Endothelial cell of umbilical vein (primary cell): Measurements from ENCODE around the gene TLCD2. TPM values are rescaled to one million over a fixed set of nuclear protein-coding genes. Genes with fewer than 3 reads are reported as not detected.

ENCODE experiments used
- BruUV-seq: library from RNA; stranded (reverse); fragments of 400-500 nt; replicated peaks from 2 replicates; lab custom pipeline; 2021; lab: Mats Ljungman, UMichigan
- CTCF ChIA-PET: fragments of 300-600, 350-600 bp; sonication (Branson Sonifier 250); formaldehyde crosslinking; loops from one replicate; lab custom pipeline; 2021; ENCODE audit warnings: antibody characterized with exemption, inconsistent platforms; lab: Charles Lee
- POLR2A ChIA-PET: fragments of 300-600, 350-600 bp; sonication (Branson Sonifier 250); formaldehyde crosslinking; loops from one replicate; lab custom pipeline; 2021; ENCODE audit warnings: antibody characterized with exemption, inconsistent platforms; lab: Charles Lee
- DNase-seq: peaks from one replicate; pipeline ENCODE4 v3.0.0-alpha.2; 2011; ENCODE audit warnings: low read depth, low spot score
- FAIRE-seq: peaks from 2 replicates; lab custom pipeline; 2011; peaks lifted over from hg19 to GRCh38; lab: Jason Lieb, UNC
- H2AFZ ChIP-seq: 2 replicates; pipeline ENCODE4 v1.6.0; 2012; ENCODE audit warnings: low read depth, low read length, control low read depth, inconsistent platforms
- H3K27ac ChIP-seq: 2 replicates; pipeline ENCODE4 v1.5.1; 2011; ENCODE audit warnings: low read depth, mild to moderate bottlenecking, control low read depth, low read length, moderate library complexity; ENCODE audit not compliant: insufficient read depth
- H3K27me3 ChIP-seq, 2 experiments: 2 replicates each; pipeline versions ENCODE4 v1.6.0 to v1.6.1; 2011; ENCODE audit warnings: low read length in 2 of 2, mixed read lengths in 1 of 2; ENCODE audit not compliant: control insufficient read depth in 2 of 2, insufficient read depth in 2 of 2
- H3K36me3 ChIP-seq, 2 experiments: 2 replicates in 1 of 2; 3 replicates in 1 of 2; pipeline ENCODE4 v1.5.1; 2011; ENCODE audit warnings: low read length in 2 of 2, mild to moderate bottlenecking in 1 of 2, moderate library complexity in 1 of 2; ENCODE audit not compliant: control insufficient read depth in 2 of 2, insufficient read depth in 2 of 2; ENCODE audit errors: extremely low read depth in 1 of 2
- H3K4me1 ChIP-seq: 3 replicates; pipeline ENCODE4 v1.5.1; 2011; ENCODE audit warnings: mild to moderate bottlenecking, low read length; ENCODE audit not compliant: control insufficient read depth, insufficient read depth; ENCODE audit errors: extremely low read depth
- H3K4me2 ChIP-seq: 2 replicates; pipeline ENCODE4 v1.6.1; 2011; ENCODE audit warnings: low read length, control low read depth, mixed read lengths; ENCODE audit not compliant: insufficient read depth
- H3K4me3 ChIP-seq, 3 experiments: fragments of 200-600 bp in 1 of 3; sonication (generic), shearing (Covaris generic) in 1 of 3; replicated peaks in 1 of 3; 2 replicates each; pipeline ENCODE4 v1.5.1; 2011 to 2016; ENCODE audit warnings: control low read depth in 3 of 3, low read length in 3 of 3, mild to moderate bottlenecking in 2 of 3, inconsistent platforms in 1 of 3, low read depth in 1 of 3, moderate library complexity in 1 of 3; ENCODE audit not compliant: insufficient read depth in 1 of 3
- H3K79me2 ChIP-seq: 2 replicates; pipeline ENCODE4 v1.6.0; 2012; ENCODE audit warnings: low read length, inconsistent platforms; ENCODE audit not compliant: control insufficient read depth, insufficient read depth
- H3K9ac ChIP-seq: replicated peaks from 2 replicates; pipeline ENCODE3; 2011; ENCODE audit warnings: low read length, control low read depth; ENCODE audit not compliant: insufficient read depth; ENCODE audit errors: extremely low read depth
- H3K9me1 ChIP-seq: replicated peaks from 3 replicates; pipeline ENCODE4 v1.6.0; 2011; ENCODE audit warnings: mild to moderate bottlenecking, low read length; ENCODE audit not compliant: control insufficient read depth, insufficient read depth; ENCODE audit errors: extremely low read depth
- H3K9me3 ChIP-seq: replicated peaks from 2 replicates; pipeline ENCODE4 v1.5.1; 2012; ENCODE audit warnings: low read length, inconsistent platforms; ENCODE audit not compliant: control insufficient read depth, insufficient read depth
- H4K20me1 ChIP-seq: replicated peaks from 2 replicates; pipeline ENCODE3; 2011; ENCODE audit warnings: mild to moderate bottlenecking, low read length; ENCODE audit not compliant: control insufficient read depth, insufficient read depth; ENCODE audit errors: extremely low read depth
- CTCF ChIP-seq, 2 donors: IDR thresholded peaks; 1 replicate in 1 of 2; 2 replicates in 1 of 2; pipeline ENCODE4 v1.5.1; 2011; ENCODE audit warnings: low read length in 2 of 2, mild to moderate bottlenecking in 2 of 2, moderate library complexity in 2 of 2, control low read depth in 1 of 2, inconsistent platforms in 1 of 2, low read depth in 1 of 2; ENCODE audit not compliant: insufficient read depth in 1 of 2; ENCODE audit errors: extremely low read depth in 1 of 2
- EZH2 ChIP-seq: IDR thresholded peaks from 2 replicates; pipeline ENCODE4 v1.6.1; 2012; ENCODE audit warnings: borderline replicate concordance, low read depth, mild to moderate bottlenecking, moderate library complexity, low read length, inconsistent platforms; ENCODE audit not compliant: severe bottlenecking
- FOS ChIP-seq: IDR thresholded peaks from 2 replicates; pipeline ENCODE4 v1.6.1; 2011; ENCODE audit warnings: mild to moderate bottlenecking, low read length, moderate library complexity, borderline replicate concordance; ENCODE audit not compliant: insufficient read depth
- GATA2 ChIP-seq: IDR thresholded peaks from 2 replicates; pipeline ENCODE4 v1.7.0; 2011; ENCODE audit warnings: low read depth, mild to moderate bottlenecking, moderate library complexity, mixed read lengths, low read length; ENCODE audit not compliant: insufficient read length, insufficient read depth
- JUN ChIP-seq: IDR thresholded peaks from 2 replicates; pipeline ENCODE4 v1.6.1; 2011; ENCODE audit warnings: borderline replicate concordance, low read depth; ENCODE audit not compliant: insufficient read length, insufficient read depth
- MAX ChIP-seq: IDR thresholded peaks from 2 replicates; pipeline ENCODE4 v1.6.1; 2011; ENCODE audit not compliant: insufficient read depth, insufficient read length
- MYC ChIP-seq: IDR thresholded peaks from one replicate; pipeline ENCODE4 v1.6.1; 2011; ENCODE audit warnings: mild to moderate bottlenecking, low read depth, low read length
- POLR2A ChIP-seq: IDR thresholded peaks from 2 replicates; pipeline ENCODE4 v1.6.1; 2012; ENCODE audit warnings: low read depth, mild to moderate bottlenecking, control low read depth, low read length
- POLR2AphosphoS5 ChIP-seq: IDR thresholded peaks from 2 replicates; pipeline ENCODE4 v1.6.1; 2012; ENCODE audit warnings: low read depth, mild to moderate bottlenecking, control low read depth, low read length, moderate library complexity; ENCODE audit not compliant: insufficient read depth
- dilution Hi-C: fragments of 300-500 bp; cut with MboI; formaldehyde crosslinking; loops from one replicate; pipeline ENCODE4 v1.15.0; 2019; ENCODE audit warnings: low sequenced_read_pairs; ENCODE audit not compliant: extremely low pct_ligation_motif_present
- intact Hi-C: fragments of 100-400 bp; cut with micrococcal nuclease; formaldehyde crosslinking; loops from one replicate; pipeline ENCODE4 v1.10.0; 2022
- polyA plus RNA-seq, 4 experiments: library from polyadenylated mRNA; depleted of rRNA in 3 of 4; stranded (reverse) in 3 of 4; unstranded in 1 of 4; fragments of >200 nt; gene quantifications; 2 replicates each; pipeline versions ENCODE4 v1.2.1 to v1.2.3, GENCODE V29; 2011 to 2012; ENCODE audit warnings: missing spikeins in 1 of 4
- total RNA-seq: library from RNA; stranded (reverse); gene quantifications from 2 replicates; pipeline ENCODE4 v1.2.3, GENCODE V29; 2021

Gene TLCD2
- total and polyA plus RNA-seq, 2 donors (not counting 3 experiments of a cell fraction or from before 2014, with no cell fraction given), result 0.72 to 2.1 TPM

- no peak for DNase-seq
- FAIRE-seq, result no peak
- no peaks in the 10 kb centered on the region for H4K20me1 ChIP-seq
- H3K4me2 ChIP-seq, result no peak overlapping the region
- BruUV-seq, result no TSS peak
- peaks cover 19 to 20% of the 10 kb centered on the region in 2 experiments for H3K36me3 ChIP-seq
- H2AFZ ChIP-seq, result no peak overlapping the region
- no peaks in the 10 kb centered on the region for H3K27me3 ChIP-seq
- H3K27ac ChIP-seq, result no peak overlapping the region
- TF ChIP-seq POLR2A (no peak), POLR2AphosphoS5 (no peak), MYC (no peak), CTCF (IDR thresholded peaks at IDR 0.05; ENCODE audit: extremely low read depth in 1 of 2, insufficient read depth in 1 of 2, low read depth in 1 of 2, low read length in 2 of 2) (no peak), GATA2 (no peak), FOS (no peak), EZH2 (no peak), JUN (no peak), MAX (no peak)
- peaks cover 41% of the 10 kb centered on the region for H3K79me2 ChIP-seq
- dilution Hi-C loops (no loop called here), intact Hi-C loops (loop anchor here (10.0 kb wide), 2 partner anchors 147 to 623 kb away; partner anchors contain the start of genes PITPNA, SGSM2 and TSR1)
- no peak overlapping the region for H3K9ac ChIP-seq
- no peaks in the 10 kb centered on the region for H3K9me1 ChIP-seq
- ChIA-PET POLR2A (interaction anchor here (0.9 kb wide), 1 partner anchor 72 kb away, joined by 3 read pairs; no protein-coding TSS in a partner anchor), CTCF (interaction anchor here (2.8 kb wide), 1 partner anchor 63 kb away, joined by 12 read pairs; the partner anchor contains the start of gene RILP)
- H3K4me3 ChIP-seq, result no peak overlapping the region
- peaks cover 36% of the 10 kb centered on the region for H3K4me1 ChIP-seq
- no peaks in the 10 kb centered on the region for H3K9me3 ChIP-seq
These were observed 2.1 kb upstream of the TLCD2 start for GRCh38 chr17:1712271-1712670.
